ENCODE data around the gene RASGRP3.
"Not testable (repeated sequence)": the region's sequence is repeated elsewhere in the genome, so short reads cannot be mapped to it uniquely, and the experiment has no call there.

RASGRP3 gene

DNA sequence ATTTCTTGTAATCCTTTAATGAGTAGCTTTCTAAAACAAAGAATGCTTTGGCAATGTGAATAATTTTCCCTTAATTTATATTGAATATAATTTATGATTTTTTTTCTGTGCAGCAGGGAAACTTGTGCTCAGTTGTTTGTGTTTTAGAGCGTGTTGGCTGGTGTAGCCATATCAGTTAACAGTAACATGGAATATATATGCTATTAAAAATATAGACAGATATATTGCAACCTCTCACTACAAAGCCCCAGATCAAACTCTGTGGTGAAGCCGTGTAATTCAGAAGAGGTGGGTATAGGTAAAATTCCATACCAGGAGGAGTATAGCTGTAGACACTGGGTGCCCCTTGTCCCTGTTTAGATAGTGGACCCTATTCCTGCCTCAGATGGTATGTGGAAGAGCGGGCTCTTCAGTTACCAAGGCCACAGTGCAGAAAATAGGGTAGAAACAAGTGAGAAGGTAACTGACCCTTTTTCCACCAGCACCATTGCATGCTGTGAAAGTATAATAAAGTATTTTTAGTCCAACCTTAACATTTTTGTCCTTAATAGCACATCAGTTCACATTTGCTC lies 18.1 kb upstream of the RASGRP3 start:
- DNase-seq = no peak

DNA sequence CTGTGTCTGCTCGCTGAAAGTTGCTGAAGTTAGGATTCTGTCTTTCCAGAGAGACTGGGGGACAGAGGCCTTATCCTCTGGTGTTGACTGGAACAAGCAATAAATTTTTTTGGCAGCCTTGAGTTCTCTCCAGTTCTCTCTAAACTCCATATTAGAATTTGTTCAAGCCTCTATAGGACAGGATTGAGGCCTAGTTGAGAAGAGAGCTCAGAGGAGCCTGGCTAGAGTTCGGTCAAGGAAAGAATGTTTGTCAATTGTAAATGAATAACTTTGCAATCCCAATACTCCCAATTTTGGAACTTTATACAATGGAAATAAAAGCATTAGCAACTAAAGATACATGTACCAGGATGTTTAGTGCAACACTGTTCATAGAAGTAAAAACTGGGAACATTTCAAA lies 16.7 kb upstream of the RASGRP3 start:
- no peak for DNase-seq

- not testable (repeated sequence) for DNase-seq
These were observed 13.9 kb upstream of the RASGRP3 start for GRCh38 chr2:33462512-33462911.

- no peak for DNase-seq
These were observed 9.0 kb upstream of the RASGRP3 start for GRCh38 chr2:33467413-33467812.

DNA sequence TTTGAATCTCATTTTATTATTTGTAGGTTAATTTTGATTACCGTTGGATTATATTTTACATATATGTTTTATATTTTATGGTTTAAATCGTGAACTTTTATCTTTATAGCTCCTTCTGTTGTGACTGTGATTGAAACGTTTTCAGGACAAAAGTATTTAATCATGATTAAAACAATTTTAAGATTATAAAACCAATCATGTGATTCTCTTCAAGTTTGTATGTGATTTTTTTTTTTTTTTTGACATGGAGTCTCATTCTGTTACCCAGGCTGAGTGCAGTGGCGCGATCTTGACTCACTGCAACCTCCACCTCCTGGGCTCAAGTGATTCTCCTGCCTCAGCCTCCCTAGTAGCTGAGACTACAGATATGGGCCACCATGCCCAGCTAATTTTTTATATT lies 7.2 kb upstream of the RASGRP3 start:
- DNase-seq = no peak

GRCh38 chr2:33475224-33476130 lies 972 bp upstream of the RASGRP3 start:
- DNase-seq = peak in 1 of 2 donors; percentile 67

GRCh38 chr2:33476793-33477190 lies 343 bp downstream of the RASGRP3 start:
- no peak for DNase-seq

- DNase-seq = peak in 1 of 2 donors; percentile 85
These were observed 1.3 kb downstream of the RASGRP3 start for GRCh38 chr2:33477473-33478468.

GRCh38 chr2:33478968-33479731 lies 2.7 kb downstream of the RASGRP3 start:
- DNase-seq = no peak

DNA sequence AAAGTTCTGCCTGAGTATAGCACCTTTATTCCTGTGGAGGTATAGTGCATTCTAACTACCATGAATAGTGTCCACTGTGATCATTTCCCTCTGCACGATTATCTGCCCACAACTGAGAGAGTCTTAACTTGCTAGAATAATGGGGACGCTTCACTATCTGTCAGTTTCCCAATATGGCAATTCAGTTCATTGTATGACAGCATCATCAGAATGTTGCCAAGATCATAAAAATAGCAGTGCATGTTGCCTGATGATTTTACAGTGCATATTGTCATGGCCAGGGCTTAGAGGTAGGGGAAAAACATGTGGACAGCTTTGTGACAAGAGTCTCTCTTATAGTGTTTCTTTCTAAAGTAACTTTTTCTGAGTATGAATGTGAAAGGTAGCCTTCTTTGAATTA lies 6.1 kb downstream of the RASGRP3 start:
- DNase-seq = no peak

DNA sequence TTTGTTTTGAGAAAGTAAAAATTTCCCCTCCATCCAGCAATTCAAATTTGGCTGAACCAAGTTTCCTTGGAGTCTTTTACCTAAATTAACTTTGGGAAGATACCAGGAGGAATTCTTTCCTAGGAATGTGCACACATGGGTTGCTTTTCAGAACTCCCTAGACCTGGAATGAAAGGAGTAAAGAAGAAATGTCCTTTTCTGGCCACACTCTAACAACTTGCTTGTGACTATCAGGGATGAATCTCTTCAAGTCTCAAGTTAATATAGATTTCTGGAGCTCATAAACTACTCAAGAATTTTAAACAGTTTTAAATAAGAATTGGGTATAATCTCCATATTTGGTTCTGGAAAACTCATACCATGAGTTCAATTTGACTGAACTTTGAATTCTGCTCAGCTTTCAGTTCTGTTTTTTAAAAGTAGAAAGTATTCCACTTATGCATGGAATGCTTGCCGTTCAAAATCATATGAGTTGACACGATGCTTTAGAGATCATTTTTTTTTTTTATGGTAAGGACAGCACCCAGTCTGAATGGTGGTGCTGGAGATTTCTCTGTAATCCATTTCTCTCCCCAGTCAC lies 7.7 kb downstream of the RASGRP3 start:
- no peak for DNase-seq

DNA sequence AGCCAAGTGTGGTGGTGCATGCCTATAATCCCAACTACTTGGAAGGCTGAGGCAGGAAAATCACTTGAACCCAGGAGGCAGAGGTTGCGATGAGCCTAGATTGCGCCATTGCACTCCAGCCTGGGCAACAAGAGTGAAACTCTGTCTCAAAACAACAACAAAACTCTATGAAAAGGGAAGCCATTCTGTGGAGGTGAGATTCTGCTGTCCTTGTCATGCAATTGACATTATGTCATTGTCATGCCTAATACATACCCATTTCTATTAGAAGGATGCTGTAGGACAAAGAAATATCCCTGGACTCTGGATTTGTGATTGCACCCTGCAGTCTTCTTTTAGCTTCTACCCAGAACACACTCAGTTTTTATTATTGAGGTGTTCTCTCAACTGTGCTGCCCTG lies 8.6 kb downstream of the RASGRP3 start:
- no peak for DNase-seq

- no peak for DNase-seq
These were observed 10.1 kb downstream of the RASGRP3 start for GRCh38 chr2:33486544-33486943.

DNA sequence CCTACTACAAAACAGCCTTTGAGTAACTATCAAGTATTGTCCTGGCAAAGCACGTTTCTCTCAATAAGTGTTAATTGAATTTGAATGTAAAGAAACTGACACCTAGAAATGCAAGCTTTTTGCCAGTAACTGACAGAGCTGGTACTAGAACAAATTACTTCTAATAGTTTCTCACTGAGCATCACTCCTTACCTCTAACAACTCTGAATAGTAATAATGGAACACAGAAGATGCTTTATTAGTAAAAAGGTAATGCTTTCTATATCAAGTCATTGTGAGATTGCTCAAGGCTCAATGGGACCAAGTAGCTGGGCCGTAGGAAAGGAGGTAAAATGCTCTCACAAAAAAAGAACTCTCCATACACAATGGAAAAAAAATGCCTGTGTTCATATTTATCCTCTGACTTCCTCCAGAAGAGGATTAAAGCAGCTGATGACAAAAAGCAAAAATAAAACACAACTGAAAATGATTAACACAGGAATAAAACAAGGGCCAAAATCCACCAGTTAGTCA lies 11.8 kb downstream of the RASGRP3 start:
- DNase-seq = no peak

DNA sequence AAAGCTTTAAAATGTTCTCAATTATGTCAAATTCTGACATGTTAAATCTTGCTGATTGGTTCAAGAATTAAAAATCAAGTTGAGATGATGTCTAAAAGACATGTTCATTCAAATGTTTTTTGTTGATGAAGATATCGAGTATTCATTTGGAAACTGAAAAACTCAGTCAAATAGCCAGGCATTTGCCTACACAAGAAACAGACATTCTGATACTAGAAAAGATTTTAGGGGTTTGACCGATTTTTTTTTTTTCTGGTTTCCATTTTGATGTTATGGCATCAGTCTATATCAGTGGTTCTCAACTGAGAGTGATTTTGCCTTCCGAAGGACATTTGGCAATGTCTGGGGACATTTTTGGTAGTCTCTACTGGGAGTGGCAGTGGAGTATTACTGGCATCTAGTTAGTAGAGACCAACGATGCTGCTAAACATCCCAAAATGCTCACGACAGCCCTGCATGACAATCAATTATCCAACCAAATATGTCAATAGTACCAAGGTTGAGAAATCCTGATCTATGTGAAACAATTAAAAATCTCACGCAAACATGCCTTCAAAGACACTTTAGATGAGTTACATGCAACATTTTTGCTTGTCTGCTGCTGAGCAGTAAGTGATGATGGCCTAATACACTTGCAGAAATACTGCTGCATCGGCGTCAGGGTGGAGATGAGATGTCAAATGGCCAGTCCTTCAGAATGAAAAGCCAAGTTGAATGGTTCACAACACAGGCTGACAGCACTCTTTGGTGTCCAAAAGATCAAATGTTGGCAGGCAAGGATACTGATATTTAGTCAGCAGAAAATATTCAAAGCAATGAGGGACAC lies 12.5 kb downstream of the RASGRP3 start:
- DNase-seq = no peak

GRCh38 chr2:33489835-33490431 lies 13.5 kb downstream of the RASGRP3 start:
- DNase-seq = peak in 1 of 2 donors; percentile 65

GRCh38 chr2:33491441-33492084 lies 15.1 kb downstream of the RASGRP3 start:
- no peak for DNase-seq

GRCh38 chr2:33492399-33493134 lies 16.1 kb downstream of the RASGRP3 start:
- DNase-seq = no peak

DNA sequence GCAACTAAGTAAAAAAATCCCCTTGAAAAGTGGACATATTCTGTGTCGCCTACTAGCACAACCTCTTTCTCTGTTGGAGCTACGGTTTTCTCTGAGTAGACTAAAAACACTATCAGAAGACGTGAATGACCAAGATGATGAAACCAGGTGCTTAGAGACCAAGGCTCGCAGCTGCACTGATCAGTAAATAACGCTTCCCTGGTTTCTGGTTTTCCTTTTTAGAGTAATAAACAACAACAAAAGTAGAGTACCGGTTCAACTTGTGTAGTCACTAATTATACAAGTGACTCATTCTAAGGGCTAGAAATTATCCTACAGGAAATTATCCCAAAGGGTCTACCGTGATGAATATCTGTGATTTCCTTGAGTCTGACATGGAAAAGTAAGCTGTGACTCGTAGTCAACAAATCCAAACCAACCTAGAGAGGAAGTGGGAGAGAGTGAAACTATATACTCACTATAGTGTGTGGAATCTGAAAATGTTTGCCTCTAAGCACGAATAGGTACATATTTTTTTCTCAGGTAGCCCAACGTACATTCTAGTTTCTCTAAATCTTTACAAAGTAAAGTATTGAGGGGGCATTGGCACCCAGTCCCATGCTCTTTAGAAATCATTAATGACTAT lies 17.8 kb downstream of the RASGRP3 start:
- no peak for DNase-seq
